IMR-90 (cell line): ENCODE results near the gene MTCL1. TPM values are rescaled to one million over a fixed set of nuclear protein-coding genes. Genes with fewer than 3 reads are reported as not detected.

Experiments used
- ATAC-seq: fragments of 200-7000 bp; cut with Tn5 transposase; 2 replicates; pipeline ENCODE4 v1.9.1; 2020; ENCODE audit warnings: low read depth, mild to moderate bottlenecking, moderate library complexity
- BruUV-seq: library from RNA; stranded (reverse); fragments of 400-500 nt; replicated peaks from 2 replicates; lab custom pipeline; 2021; lab: Mats Ljungman, UMichigan
- CTCF ChIA-PET: fragments of 300-600 bp; formaldehyde crosslinking; extraction: SDS; loops from one replicate; lab custom pipeline; 2021; ENCODE audit warnings: antibody characterized with exemption; lab: Yijun Ruan, JAX
- POLR2A ChIA-PET: fragments of 300-600 bp; sonication (Branson Sonifier 250); formaldehyde crosslinking; loops from one replicate; lab custom pipeline; 2022; ENCODE audit warnings: antibody characterized with exemption; ENCODE audit not compliant: unreplicated experiment; lab: Charles Lee
- DNase-seq: peaks from one replicate; pipeline ENCODE4 v3.0.0; 2013
- H2AFZ ChIP-seq: replicated peaks from 2 replicates; pipeline ENCODE3; 2013; ENCODE audit warnings: low read length, mild to moderate bottlenecking; ENCODE audit not compliant: poor library complexity
- H2AK5ac ChIP-seq: 2 replicates; pipeline ENCODE4 v1.6.1; 2013; ENCODE audit warnings: low read depth, low read length, inconsistent platforms
- H2AK9ac ChIP-seq: replicated peaks from 2 replicates; pipeline ENCODE3; 2013; ENCODE audit warnings: mild to moderate bottlenecking, low read depth, low read length, moderate library complexity; ENCODE audit not compliant: poor library complexity
- H2BK120ac ChIP-seq: 2 replicates; pipeline ENCODE4 v1.6.1; 2013; ENCODE audit warnings: low read depth, low read length, inconsistent platforms
- H2BK15ac ChIP-seq: 3 replicates; pipeline ENCODE4 v1.6.1; 2013; ENCODE audit warnings: low read depth, low read length, inconsistent platforms
- H2BK20ac ChIP-seq: 2 replicates; pipeline ENCODE4 v1.6.1; 2013; ENCODE audit warnings: low read depth, mild to moderate bottlenecking, inconsistent platforms, low read length, moderate library complexity
- H2BK5ac ChIP-seq: 2 replicates; pipeline ENCODE4 v1.6.1; 2013; ENCODE audit warnings: mild to moderate bottlenecking, low read depth, low read length, inconsistent platforms; ENCODE audit not compliant: poor library complexity, severe bottlenecking
- H3K14ac ChIP-seq: replicated peaks from 2 replicates; pipeline ENCODE4 v1.6.1; 2013; ENCODE audit warnings: low read depth, low read length, inconsistent platforms
- H3K18ac ChIP-seq: 2 replicates; pipeline ENCODE4 v1.6.1; 2013; ENCODE audit warnings: low read depth, low read length, control low read depth
- H3K23ac ChIP-seq: 2 replicates; pipeline ENCODE4 v1.6.1; 2013; ENCODE audit warnings: low read depth, low read length, inconsistent platforms
- H3K27ac ChIP-seq: 2 replicates; pipeline ENCODE4 v1.5.1; 2013; ENCODE audit warnings: mild to moderate bottlenecking, control low read depth, low read length; ENCODE audit not compliant: insufficient read depth
- H3K27me3 ChIP-seq: 2 replicates; pipeline ENCODE4 v1.6.1; 2013; ENCODE audit warnings: low read length; ENCODE audit not compliant: control insufficient read depth, insufficient read depth
- H3K36me3 ChIP-seq: 2 replicates; pipeline ENCODE4 v1.6.1; 2013; ENCODE audit warnings: low read length, mixed read lengths; ENCODE audit not compliant: control insufficient read depth, insufficient read depth
- H3K4ac ChIP-seq: 2 replicates; pipeline ENCODE4 v1.6.1; 2013; ENCODE audit warnings: low read depth, low read length, inconsistent platforms
- H3K4me1 ChIP-seq: 2 replicates; pipeline ENCODE4 v1.6.1; 2013; ENCODE audit warnings: low read length, mixed read lengths; ENCODE audit not compliant: control insufficient read depth, insufficient read depth
- H3K4me2 ChIP-seq: 2 replicates; pipeline ENCODE4 v1.6.1; 2013; ENCODE audit warnings: low read depth, mild to moderate bottlenecking, control low read depth, low read length, moderate library complexity
- H3K4me3 ChIP-seq: 2 replicates; pipeline ENCODE4 v1.5.1; 2013; ENCODE audit warnings: low read depth, mild to moderate bottlenecking, control low read depth, low read length, moderate library complexity; ENCODE audit not compliant: insufficient read depth
- H3K56ac ChIP-seq: 2 replicates; pipeline ENCODE4 v1.6.1; 2013; ENCODE audit warnings: low read length, inconsistent platforms; ENCODE audit not compliant: insufficient read depth; ENCODE audit errors: extremely low read depth
- H3K79me1 ChIP-seq, 2 experiments: 2 replicates each; pipeline ENCODE4 v1.6.1; 2013; ENCODE audit warnings: low read length in 2 of 2, inconsistent platforms in 1 of 2, low read depth in 1 of 2
- H3K9ac ChIP-seq: 2 replicates; pipeline ENCODE4 v1.6.1; 2013; ENCODE audit warnings: low read depth, low read length, control low read depth
- H3K9me1 ChIP-seq: 2 replicates; pipeline ENCODE4 v1.6.1; 2013; ENCODE audit warnings: low read length, inconsistent platforms; ENCODE audit not compliant: insufficient read depth
- H3K9me3 ChIP-seq: 2 replicates; pipeline ENCODE4 v1.6.1; 2013; ENCODE audit warnings: low read length; ENCODE audit not compliant: control insufficient read depth, insufficient read depth
- H4K20me1 ChIP-seq: 2 replicates; pipeline ENCODE4 v1.6.1; 2013; ENCODE audit warnings: low read length, inconsistent platforms; ENCODE audit not compliant: insufficient read depth
- H4K5ac ChIP-seq: 2 replicates; pipeline ENCODE4 v1.6.1; 2013; ENCODE audit warnings: mild to moderate bottlenecking, low read depth, low read length, control low read depth
- H4K8ac ChIP-seq, 2 experiments: 2 replicates each; pipeline ENCODE4 v1.6.1; 2013; ENCODE audit warnings: low read depth in 2 of 2, low read length in 2 of 2, control low read depth in 1 of 2, inconsistent platforms in 1 of 2
- H4K91ac ChIP-seq: 2 replicates; pipeline ENCODE4 v1.6.1; 2013; ENCODE audit warnings: low read depth, low read length, inconsistent platforms; ENCODE audit not compliant: insufficient read depth
- RCOR1 ChIP-seq: IDR thresholded peaks from 2 replicates; pipeline ENCODE4 v1.6.1; 2012; ENCODE audit warnings: mild to moderate bottlenecking, low read length, improper control_type of control experiment; ENCODE audit not compliant: insufficient replicate concordance
- WGBS, 2 experiments: methylation state at CpG; one replicate each; pipeline versions ENCODE4 v1.1.5 to v1.1.7; 2013; ENCODE audit warnings: missing lambda C conversion rate in 2 of 2; ENCODE audit not compliant: insufficient read length in 1 of 2; ENCODE audit errors: extremely low coverage in 2 of 2; 5-methylcytosine and 5-hydroxymethylcytosine counted together
- dilution Hi-C: fragments of 300-500 bp; cut with HindIII; formaldehyde crosslinking; loops from one replicate; pipeline ENCODE4 v1.14.3; 2018; ENCODE audit warnings: low sequenced_read_pairs; ENCODE audit not compliant: unreplicated experiment
- in situ Hi-C: fragments of 300-500 bp; cut with MboI; formaldehyde crosslinking; loops from 3 replicates; pipeline ENCODE4 v1.14.3; 2019; ENCODE audit warnings: low sequenced_read_pairs, inconsistent platforms, mixed read lengths
- intact Hi-C: fragments of 100-400 bp; cut with micrococcal nuclease; formaldehyde crosslinking; loops from 2 replicates; pipeline ENCODE4 v1.10.0; 2022
- polyA plus RNA-seq, 3 experiments: library from polyadenylated mRNA; depleted of rRNA; stranded (reverse); fragments of >200 nt; gene quantifications; 2 replicates each; pipeline ENCODE4 v1.2.3, GENCODE V29; 2012; ENCODE audit warnings: low replicate concordance in 1 of 3
- total RNA-seq: library from RNA; depleted of rRNA; stranded (reverse); fragments of >200 nt; gene quantifications from 2 replicates; pipeline ENCODE4 v1.2.3, GENCODE V29; 2012

Gene MTCL1
- total and polyA plus RNA-seq, 2 of the 4 experiments (the other 2 are of a cell fraction): 29.0 to 45.3 TPM

GRCh38 chr18:8792688-8793316 is 87.4 kb downstream of the MTCL1 start:
- Histone ChIP-seq H3K27ac (no peak overlapping the region; the same call in 1 of the 2 replicates), H2BK5ac (peak overlapping the region; percentile 5), H3K79me1 (peaks cover 22 to 83% of the 10 kb centered on the region in 2 experiments), H2BK20ac (0 out of 2 replicates have a peak overlapping the region, but pooled peaks have one; percentile 18), H4K20me1 (no peaks in the 10 kb centered on the region), H3K18ac (no peak overlapping the region), H4K8ac (peak overlapping the region in 1 of 2 experiments; percentile 11; a peak in 2 of 4 replicates), H4K5ac (0 out of 2 replicates have a peak overlapping the region, but pooled peaks have one; percentile 15), H3K56ac (no peak overlapping the region), H2BK15ac (peak overlapping the region; percentile 13; the same call in 1 of the 3 replicates), H2AFZ (no peak overlapping the region), H3K36me3 (peaks cover 47% of the 10 kb centered on the region), H3K4me1 (peaks cover 36% of the 10 kb centered on the region), H3K4ac (peak overlapping the region; percentile 33), H3K4me2 (no peak overlapping the region), H3K14ac (no peak overlapping the region; the same call in 1 of the 2 replicates), H3K9me3 (no peaks in the 10 kb centered on the region), H3K4me3 (no peak overlapping the region), H3K27me3 (no peaks in the 10 kb centered on the region), H3K23ac (no peak overlapping the region), H3K9me1 (peaks cover 45% of the 10 kb centered on the region), H2AK9ac (no peak overlapping the region), H2AK5ac (peak overlapping the region; percentile 40; the same call in 1 of the 2 replicates), H2BK120ac (0 out of 2 replicates have a peak overlapping the region, but pooled peaks have one; percentile 24), H4K91ac (no peak overlapping the region), H3K9ac (no peak overlapping the region)
- no TSS peak for BruUV-seq
- ChIA-PET CTCF (no interaction called here), POLR2A (no interaction called here)
- intact Hi-C loops: no loop called here
- no peak for ATAC-seq
- dilution Hi-C loops: no loop called here
- no peak for DNase-seq
- in situ Hi-C loops: no loop called here
- 72% methylated on average over 9 of the region's 16 CpGs; no CpG with 5 or more reads in 1 of the 2 experiments for WGBS, 2 experiments
- no peak for TF ChIP-seq RCOR1
